Measurements from ENCODE around the gene NDEL1. TPM values are rescaled to one million over a fixed set of nuclear protein-coding genes. Genes with fewer than 3 reads are reported as not detected.

NDEL1 gene
- total RNA-seq, 1 donor: 68.8 TPM

DNA sequence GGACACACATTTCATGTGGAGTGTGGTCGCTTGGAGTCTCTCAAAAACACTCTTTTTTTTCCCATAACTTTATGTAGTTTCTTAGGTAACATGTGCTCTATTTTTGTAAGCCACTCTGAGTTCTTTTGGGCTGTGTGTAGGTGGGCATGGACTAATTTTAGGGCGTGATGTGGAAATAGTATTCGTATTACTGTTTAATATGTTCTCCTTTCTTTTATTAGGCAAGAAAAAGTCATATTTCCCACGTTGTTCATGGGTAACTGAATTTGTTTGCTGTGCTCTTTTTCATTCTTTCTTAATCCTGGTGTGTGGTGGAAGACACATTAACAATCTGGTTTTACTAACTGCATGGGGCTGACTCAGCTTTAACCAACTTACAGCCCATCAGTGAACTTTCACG, 27.4 kb downstream of the NDEL1 start:
- TF ChIP-seq CTCF (IDR thresholded peaks at IDR 0.05; ENCODE audit: insufficient read depth, low read length): no peak
- DNase-seq (ENCODE audit: low read depth): no peak
- no peak overlapping the region for H3K4me3 ChIP-seq (ENCODE audit: low read depth, low read length)

GRCh38 chr17:8464941-8465340, 29.3 kb downstream of the NDEL1 start:
- no peak for TF ChIP-seq CTCF (IDR thresholded peaks at IDR 0.05; ENCODE audit: insufficient read depth, low read length)
- no peak for DNase-seq (ENCODE audit: low read depth)
- H3K4me3 ChIP-seq (ENCODE audit: low read depth, low read length): no peak overlapping the region

GRCh38 chr17:8465356-8465755, 29.7 kb downstream of the NDEL1 start:
- no peak for DNase-seq (ENCODE audit: low read depth)
- TF ChIP-seq CTCF (IDR thresholded peaks at IDR 0.05; ENCODE audit: insufficient read depth, low read length): no peak
- no peak overlapping the region for H3K4me3 ChIP-seq (ENCODE audit: low read depth, low read length)

GRCh38 chr17:8465759-8466158, 30.1 kb downstream of the NDEL1 start:
- no peak for DNase-seq (ENCODE audit: low read depth)
- no peak overlapping the region for H3K4me3 ChIP-seq (ENCODE audit: low read depth, low read length)
- TF ChIP-seq CTCF (IDR thresholded peaks at IDR 0.05; ENCODE audit: insufficient read depth, low read length): no peak

DNA sequence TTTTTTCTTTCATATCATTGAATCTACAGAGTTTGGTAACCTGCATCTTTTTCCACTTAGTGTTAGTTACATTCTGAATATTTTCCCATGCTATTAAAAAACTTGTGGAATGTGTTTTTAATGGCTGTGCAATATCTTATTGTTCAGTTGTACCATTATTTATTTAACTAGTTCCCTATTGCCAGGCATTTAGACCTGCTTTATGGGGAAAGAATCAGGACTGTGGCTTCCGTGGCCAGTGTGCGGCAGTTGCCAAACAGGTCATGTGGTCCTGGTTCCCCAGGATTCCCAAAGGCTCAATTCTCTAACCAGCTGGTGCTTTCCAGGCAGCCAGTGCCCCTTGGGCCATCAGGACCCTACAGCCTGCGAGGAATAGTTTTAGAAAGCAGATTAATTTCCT, 30.8 kb downstream of the NDEL1 start:
- H3K4me3 ChIP-seq (ENCODE audit: low read depth, low read length): no peak overlapping the region
- TF ChIP-seq CTCF (IDR thresholded peaks at IDR 0.05; ENCODE audit: insufficient read depth, low read length): no peak
- peak; percentile 85 for DNase-seq (ENCODE audit: low read depth)

GRCh38 chr17:8466873-8467272, 31.2 kb downstream of the NDEL1 start:
- no peak for DNase-seq (ENCODE audit: low read depth)

More at GRCh38 chr17:8466873-8467272, 31.2 kb downstream of the NDEL1 start:
- no peak overlapping the region for H3K4me3 ChIP-seq (ENCODE audit: low read depth, low read length)
- no peak for TF ChIP-seq CTCF (IDR thresholded peaks at IDR 0.05; ENCODE audit: insufficient read depth, low read length)
